HUDEP-2 (cell line): Measurements from ENCODE around the gene ENPP1.
"Not testable (repeated sequence)": the region's sequence is repeated elsewhere in the genome, so short reads cannot be mapped to it uniquely, and the experiment has no call there.

Experiments used
- DNase-seq, 76 experiments: peaks; one replicate each; lab custom pipeline; 2025; ENCODE audit not compliant: unreplicated experiment in 76 of 76; lab: John Stamatoyannopoulos, UW

ENPP1 gene

DNA sequence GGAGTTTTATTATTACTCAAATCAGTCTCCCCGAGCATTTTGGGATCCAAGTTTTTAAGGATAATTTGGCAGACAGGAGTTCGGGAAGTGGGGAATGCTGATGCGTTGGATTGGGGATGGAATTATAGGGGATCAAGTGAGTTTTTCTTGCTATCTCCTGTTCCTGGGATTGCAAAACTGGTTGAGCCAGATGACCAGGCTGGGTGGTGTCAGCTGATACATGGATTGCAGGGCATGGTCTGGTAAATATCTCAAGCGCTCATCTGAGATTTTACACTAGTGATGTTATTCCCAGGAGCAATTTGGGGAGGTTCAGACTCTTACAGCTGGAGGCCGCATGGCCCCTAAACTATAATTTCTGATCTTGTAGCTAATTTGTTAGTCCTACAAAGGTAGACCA, 54.7 kb downstream of the ENPP1 start:
- no peak for DNase-seq

DNA sequence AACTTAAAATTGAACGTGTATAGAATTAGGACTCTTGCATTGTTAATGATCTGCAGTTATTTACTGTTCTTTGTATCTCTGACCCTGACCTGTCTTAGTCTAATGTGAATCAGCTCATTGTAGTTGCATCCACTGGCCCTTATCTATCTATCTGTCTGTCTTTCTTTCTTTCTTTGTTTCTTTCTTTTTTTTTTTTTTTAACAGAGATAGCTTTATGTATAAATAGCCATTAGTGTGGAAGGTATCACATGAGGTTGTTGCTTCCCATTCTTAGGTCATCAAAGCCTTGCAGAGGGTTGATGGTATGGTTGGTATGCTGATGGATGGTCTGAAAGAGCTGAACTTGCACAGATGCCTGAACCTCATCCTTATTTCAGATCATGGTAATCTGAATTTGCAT, 59.9 kb downstream of the ENPP1 start:
- no peak for DNase-seq

DNA sequence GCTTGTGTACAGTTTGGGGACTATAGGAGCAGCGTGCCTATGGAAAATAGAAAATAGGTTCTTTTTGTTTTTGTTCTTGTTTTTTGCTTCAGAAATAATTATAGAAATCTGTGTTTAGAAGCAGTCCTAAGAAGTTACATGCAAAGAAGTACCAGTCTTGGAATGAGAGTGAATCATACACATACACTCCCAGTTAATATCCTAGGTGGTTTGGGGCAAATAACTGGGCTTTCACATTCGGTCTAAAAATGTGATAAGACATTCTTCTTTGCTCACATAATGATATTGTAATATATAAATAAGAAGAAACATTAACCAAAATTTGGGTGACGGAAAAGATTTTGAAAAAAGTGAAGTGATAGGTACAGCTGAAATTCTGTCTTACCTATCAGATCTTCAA, 61.0 kb downstream of the ENPP1 start:
- DNase-seq: no peak

DNA sequence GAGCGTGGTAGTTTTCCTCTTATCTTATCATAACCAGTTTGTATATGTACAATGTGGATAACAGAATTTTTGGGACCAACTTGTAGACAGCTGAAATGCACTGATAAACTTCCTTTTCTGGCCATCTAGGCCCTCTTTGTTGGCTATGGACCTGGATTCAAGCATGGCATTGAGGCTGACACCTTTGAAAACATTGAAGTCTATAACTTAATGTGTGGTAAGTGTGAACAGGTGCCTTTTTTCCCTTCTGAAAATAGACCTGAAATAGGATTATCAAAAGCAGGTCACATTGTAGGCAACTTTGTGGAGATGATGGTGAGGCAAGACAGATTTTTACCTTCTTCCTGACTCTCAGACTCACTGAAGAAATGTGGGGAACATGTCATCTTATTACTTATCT, 67.8 kb downstream of the ENPP1 start:
- DNase-seq: peak in 14 of 76 experiments; percentile 10 to 67 (median 28)

DNA sequence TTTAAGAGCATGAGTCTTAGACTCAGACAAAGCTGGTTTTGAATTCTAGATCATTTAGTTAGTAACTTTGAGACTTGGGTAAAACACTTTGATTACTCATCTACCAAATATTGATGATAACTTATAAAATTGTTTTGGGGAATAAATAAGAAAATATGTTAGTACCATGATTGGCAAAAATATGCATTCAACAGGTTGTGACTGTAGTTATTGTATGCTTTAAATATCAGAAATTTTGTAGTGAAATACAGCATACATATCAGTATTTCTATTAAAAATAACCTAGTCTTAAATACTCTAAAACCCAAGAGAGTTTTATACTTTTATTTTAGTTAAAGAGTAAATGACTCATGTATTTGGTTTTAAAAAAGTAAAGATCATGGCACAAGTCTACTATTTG, 68.7 kb downstream of the ENPP1 start:
- DNase-seq: no peak

DNA sequence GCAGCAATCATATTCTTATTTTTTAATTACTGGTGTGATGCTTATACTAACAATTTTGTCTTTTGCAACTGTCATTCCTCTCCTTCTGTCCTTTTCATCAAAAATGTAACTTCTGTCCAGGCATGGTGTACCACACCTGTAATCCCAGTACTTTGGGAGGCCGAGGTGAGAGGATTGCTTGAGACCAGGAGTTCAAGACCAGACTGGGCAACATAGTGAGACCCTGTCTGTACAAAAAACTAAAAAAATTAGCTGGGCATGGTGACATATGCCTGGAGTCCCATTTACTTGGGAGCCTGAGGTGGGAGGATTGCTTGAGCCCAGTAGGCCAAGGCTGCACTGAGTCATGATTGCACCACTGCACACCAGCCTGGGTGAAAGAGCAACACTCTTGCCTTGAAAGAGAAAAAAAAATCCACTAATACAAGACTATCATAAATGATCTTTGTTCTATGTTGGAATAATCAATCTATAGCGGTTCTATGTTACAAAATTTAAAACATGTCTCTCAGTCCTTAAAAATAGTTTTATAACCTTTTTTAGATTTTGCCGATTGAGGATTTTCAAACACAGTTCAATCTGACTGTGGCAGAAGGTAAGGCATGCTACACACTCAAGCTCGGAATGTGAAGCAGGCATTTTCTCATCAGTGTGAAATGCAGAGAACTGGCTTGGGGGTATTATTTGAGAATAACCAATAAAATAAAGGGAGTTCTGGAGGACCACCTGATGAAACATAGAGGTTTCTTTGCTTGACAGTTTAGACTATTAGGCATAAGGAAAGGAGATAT, 70.4 kb downstream of the ENPP1 start:
- DNase-seq: no peak

DNA sequence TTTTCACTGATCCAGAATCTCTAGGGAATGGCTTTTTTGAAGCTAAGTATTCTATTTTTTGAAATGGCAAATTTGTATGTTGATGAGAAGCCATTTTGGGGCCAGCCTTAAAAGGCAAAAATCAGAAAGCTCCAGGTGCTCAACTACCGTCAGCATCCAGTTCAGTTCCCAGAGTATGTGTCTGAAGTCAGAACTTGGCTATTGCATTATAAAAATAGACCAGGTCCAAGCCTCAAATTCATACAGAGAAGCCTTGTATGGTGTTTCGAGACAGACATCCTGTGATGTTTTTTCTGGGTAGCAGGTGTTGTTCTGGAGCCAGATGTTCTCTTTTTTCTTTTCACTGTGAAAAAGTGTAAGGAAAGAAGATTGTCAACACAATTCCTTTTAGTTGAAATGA, 75.2 kb downstream of the ENPP1 start:
- no peak for DNase-seq

DNA sequence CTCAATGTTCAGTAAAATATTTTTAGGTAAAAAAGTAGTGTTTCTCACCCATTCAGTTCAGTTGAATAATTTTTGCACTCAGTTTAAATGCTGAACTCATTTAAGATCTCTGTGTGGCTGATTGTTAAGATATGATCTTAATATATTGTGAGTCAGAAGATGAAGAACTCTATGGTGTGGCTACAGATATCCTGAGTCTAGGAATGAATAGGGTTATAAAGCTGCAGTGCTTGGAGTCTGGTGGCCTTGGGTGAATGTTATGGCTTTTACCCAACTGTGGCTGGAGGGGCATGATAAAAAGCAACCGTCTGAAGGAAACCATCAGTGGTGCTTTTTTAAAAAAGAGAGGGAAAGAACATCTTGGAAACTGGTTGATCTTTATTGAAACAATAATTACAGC, 77.4 kb downstream of the ENPP1 start:
- no peak for DNase-seq

DNA sequence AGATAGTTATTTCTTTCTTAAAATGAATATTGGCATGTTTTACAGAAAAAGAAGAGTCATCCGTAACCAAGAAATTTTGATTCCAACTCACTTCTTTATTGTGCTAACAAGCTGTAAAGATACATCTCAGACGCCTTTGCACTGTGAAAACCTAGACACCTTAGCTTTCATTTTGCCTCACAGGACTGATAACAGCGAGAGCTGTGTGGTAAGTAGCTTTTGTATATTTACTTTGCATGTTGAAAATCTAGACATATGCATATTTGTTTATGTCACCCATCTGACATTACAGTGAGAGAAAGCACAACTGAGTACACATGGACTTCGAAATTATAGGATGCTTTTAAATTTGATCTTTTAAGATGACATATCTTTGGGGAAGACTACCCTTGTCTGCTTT, 78.7 kb downstream of the ENPP1 start:
- no peak for DNase-seq

DNA sequence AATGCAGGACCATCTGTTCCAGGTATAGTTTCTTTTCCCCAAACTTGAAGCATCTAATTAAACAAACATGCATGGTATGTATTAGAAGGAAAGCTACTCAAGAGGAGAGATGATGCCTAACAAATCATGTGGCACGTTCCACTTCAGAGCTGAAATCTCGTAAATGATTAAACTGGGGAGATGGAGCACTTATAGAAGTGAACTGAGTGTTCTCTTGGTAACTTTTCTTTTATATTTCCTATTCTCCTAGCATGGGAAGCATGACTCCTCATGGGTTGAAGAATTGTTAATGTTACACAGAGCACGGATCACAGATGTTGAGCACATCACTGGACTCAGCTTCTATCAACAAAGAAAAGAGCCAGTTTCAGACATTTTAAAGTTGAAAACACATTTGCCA, 82.3 kb downstream of the ENPP1 start:
- no peak for DNase-seq

DNA sequence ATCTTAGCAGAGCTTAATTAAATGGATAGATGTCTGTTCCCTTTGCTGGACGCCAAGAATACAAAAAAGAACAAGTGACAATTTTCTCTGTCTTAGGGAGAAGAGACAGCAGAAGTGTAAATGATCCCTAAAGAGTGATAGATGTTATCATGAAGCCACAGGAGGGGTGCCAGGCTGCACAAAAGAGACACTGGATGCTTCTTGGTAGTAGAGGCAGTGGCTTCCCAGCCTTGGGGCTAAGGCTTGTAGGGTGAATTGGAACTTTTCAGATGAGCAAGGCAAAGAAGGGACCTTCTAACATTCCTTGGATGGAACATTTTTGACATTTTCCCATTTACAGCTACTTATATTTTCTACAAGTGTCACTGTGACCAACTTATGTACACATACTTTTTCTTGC, 85.4 kb downstream of the ENPP1 start:
- no peak for DNase-seq

DNA sequence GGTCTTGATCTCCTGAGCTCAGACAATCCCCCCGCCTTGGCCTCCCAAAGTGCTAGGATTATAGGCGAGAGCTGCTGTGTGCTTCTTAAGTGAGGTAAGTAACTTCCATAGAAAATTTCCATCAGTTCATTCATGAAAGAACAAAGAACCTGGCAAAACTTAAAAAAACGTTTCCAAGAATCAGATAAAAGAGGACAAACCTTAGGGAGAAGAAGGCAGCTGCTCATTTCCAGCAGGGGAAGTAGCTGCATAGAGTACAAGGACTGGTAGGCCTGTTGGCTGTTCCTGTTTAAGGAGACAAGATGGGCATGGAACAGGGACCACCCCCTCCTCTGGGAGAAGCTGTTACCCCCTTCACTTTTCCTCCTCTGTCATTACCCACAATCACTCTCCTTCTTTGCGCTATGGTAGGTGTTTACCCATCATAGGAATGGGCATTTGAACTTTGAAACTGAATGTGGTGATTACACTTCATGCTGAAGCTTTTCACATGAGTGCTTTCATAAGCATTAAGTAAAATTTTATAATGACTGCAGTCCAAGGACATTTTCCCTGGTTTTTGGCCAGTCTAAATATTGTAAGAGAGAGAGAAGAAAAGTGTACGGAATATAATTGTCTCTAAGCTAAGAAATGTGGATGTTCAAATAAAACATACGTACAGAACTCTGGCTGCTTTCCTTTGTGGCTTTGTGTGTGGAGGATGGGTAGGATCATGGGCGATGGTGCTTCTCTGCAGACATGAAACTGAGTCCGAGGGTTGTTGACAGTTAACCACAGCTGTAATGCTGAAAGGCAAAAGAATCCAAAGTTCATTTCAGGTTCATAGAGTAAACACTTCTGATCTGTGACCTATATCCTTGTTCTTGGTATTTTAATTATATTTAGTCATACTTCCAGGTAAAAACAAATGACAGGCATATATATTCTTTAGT, 86.9 kb downstream of the ENPP1 start:
- DNase-seq: no peak

DNA sequence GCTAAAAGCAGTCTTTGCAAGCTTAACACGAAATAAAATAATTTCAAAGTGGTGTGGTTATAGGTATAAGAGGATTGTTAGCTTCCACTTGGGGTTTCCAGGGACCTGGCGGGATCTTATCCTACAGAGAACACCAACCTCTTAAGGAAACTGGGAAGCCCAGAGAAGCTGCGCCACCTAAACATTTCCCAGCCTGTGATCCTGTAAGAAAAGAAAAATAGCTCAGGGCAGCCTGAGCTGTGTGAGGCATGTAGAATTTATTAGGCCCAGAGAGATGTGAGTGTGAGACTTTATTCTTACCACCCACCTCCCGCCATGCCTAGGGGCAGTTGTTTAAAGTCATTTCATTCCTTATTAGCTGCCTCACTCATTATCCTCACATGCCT, 89.2 kb downstream of the ENPP1 start:
- DNase-seq: no peak

DNA sequence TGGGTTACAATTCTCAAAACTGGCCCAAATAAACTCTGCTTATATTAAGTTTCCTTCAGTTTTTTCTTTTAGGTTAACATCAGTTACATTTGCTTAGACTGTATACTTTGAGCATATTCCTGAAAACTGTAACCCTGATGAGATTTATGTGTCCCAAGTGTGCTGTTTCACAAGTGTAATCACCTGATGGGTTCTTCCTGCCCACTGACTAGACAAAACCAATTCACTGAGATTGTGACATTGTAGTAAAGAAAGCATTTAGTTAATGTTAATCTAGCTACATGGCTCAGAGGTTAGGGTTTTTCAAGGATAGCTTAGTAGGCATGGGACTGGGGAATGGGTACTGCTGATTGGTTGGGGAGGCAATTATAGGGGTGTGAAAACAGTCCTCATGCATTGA, 89.8 kb downstream of the ENPP1 start:
- DNase-seq: no peak

DNA sequence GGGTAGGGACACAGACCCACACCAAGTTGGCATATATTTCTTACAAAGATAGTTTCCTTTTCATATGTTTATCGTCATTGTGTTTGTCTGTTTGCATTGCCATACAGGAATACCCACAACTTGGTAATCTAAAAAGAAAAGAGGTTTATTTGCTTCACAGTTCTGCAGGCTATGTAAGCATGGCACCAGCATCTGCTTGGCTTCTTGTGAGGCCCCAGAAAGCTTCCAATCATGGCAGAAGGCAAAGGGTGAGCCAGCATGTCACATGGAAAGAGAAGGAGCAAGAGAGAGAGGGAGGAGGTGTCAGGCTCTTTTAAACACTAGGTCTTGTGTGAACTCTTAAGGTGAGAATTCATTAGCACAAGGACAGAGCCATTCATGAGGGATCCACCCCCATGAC, 90.9 kb downstream of the ENPP1 start:
- no peak for DNase-seq

DNA sequence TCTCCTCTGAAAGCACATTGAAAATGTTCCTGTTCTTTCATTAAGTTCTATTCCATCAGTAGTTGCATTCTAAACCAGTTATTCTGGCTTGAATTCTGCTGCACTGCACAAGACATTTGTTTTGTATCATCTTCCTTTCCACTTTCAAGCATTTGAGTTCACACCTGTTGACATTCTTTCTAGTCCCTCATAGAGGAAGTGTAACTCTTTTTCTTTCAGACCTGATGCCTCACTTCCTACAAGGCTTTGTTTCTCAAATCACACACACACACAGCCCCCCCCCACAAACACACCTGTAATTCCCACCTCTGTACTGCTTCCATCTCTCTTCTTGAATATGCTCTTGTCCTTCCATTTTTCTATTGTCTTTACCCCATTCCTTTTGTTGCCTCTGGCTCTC, 92.4 kb downstream of the ENPP1 start:
- DNase-seq: no peak

DNA sequence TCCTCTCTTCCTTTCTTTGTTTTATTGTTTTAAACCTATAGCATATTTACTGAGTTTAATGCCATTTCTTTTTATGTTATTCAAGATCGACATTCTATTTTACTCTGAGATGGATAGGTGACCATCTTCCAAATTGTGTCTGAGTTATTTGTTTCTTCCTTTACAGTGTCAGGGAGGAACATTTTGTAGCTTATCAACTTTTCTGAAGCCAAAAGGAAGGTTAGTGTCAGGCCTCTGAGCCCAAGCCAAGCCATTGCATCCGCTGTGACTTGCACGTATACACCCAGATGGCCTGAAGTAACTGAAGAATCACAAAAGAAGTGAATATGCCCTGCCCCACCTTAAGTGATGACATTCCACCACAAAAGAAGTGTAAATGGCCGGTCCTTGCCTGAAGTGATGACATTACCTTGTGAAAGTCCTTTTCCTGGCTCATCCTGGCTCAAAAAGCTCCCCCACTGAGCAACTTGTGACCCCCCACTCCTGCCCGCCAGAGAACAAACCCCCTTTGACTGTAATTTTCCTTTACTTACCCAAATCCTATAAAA, 93.6 kb downstream of the ENPP1 start:
- not testable (repeated sequence) for DNase-seq

DNA sequence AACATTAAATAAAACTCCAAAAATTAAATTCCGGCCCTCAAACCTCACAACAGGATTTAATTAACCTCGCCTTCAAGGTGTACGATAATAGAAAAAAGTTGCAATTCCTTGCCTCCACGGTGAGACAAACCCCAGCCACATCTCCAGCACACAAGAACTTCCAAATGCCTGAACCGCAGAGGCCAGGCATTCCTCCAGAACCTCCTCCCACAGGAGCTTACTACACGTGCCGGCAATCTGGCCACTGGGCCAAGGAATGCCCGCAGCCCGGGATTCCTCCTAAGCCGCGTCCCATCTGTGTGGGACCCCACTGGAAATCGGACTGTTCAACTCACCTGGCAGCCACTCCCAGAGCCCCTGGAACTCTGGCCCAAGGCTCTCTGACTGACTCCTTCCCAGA, 95.9 kb downstream of the ENPP1 start:
- DNase-seq: not testable (repeated sequence)

DNA sequence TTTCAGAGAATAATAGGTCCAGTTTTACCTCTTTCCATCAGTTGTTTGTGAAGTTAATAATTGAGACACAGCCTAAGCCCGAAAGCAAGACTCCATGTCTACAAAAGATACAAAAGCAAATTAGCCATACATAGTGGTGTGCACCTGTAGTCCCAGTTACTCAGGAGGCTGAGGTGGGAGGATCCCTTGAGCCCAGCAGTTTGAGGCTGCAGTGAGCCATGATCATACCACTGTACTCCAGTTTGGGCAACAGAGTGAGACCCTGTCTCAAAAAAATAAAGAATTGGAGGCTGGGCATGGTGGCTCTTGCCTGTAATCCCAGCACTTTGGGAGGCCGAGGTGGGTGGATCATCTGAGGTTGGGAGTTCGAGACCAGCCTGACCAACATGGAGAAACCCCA, 101.0 kb downstream of the ENPP1 start:
- not testable (repeated sequence) for DNase-seq

DNA sequence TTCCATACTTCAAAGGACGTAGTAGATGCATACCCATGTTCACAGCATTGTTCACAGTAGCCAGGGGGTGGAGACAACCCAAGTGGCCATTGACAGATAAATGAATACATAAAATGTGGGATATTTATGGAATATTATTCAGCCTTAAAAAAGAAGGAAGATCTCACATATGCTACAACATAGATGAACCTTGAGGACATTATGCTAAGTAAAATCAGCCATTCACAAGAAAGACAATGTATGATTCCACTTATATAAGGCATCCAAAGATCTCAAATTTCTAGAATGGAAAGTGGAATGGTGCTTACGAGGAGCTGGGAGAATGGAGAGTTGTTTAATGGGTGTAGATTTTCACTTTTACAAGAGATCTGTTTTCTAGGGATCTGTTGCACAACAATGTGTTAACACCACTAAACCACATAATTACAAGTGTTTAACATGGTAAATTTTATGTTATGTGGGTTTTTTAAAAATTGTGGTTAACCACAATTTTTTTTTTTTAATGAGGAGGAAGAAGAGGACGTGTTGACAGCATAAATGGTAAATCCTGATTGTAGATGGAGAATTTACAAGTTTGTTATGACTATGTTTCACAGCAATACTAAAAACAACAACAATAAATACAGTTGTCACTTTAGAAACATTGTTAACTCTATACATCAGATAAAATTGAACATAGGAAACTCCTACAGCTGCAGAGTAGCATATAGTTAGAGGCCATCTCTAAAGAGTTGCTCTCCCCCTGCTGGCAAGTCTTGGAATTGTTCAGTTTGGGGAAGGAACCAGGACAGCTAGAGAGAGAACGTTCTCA, 101.8 kb downstream of the ENPP1 start:
- DNase-seq: peak in 63 of 76 experiments; percentile 5 to 85 (median 52)

DNA sequence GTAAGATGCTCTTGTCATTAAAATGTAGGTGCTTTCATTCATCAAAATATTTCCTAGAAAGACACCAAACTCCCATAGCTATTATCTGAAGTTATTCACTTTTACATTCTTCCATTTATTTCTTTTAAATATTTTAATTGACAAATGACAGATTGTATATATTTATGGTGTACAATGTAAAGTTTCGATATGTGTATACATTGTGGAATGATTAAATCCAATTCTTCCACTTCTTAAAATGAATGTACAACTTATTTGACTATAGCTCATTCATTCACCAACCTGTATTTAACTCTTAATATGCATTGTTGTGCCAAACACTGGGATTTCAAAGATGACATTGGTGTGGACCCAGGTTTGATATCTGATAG, 102.4 kb downstream of the ENPP1 start:
- DNase-seq: no peak
